Measurements from ENCODE around the gene NPAS3.

Gene NPAS3

DNA sequence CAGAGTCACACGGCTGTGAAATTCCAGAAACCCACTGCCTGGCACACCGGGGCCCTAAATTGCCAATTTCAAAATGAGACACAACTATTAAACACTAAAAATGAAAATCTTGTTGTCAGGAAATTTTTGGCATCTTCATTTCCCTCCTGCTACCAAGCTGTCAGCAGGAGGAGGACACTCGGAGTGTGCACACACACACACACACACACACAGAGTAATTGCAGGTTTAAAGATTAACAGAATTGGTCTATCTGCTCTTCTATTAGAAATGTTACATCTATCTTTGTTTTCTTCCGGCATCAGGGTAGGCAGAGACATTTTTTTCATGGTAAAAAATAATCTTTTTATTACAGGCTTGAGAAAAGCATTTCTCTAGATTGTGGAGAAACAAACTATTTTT is 698.0 kb downstream of the NPAS3 start:
- DNase-seq (no peak), ATAC-seq (ENCODE audit: insufficient read depth, low read depth) (no peak)
- H2AFZ ChIP-seq (ENCODE audit: low read depth, low read length), result no peak overlapping the region
- H3K79me2 ChIP-seq (ENCODE audit: insufficient read depth, low read length), result no peaks in the 10 kb centered on the region
- no peaks in the 10 kb centered on the region for H3K36me3 ChIP-seq (ENCODE audit: insufficient read depth, low read length)
- no peak overlapping the region for H3K9ac ChIP-seq (ENCODE audit: low read depth, low read length)
- peaks cover 4% of the 10 kb centered on the region for H3K27me3 ChIP-seq (ENCODE audit: insufficient read depth, low read length, poor library complexity)
- H3K4me2 ChIP-seq (ENCODE audit: insufficient read depth, low read length), result no peak overlapping the region
- no peaks in the 10 kb centered on the region for H3K4me1 ChIP-seq (ENCODE audit: insufficient read depth, low read length)
- no peaks in the 10 kb centered on the region for H3K9me3 ChIP-seq (ENCODE audit: insufficient read depth, low read length, severe bottlenecking)
- H3K27ac ChIP-seq (ENCODE audit: low read length), result no peak overlapping the region
- no peak for TF ChIP-seq EZH2 (IDR thresholded peaks at IDR 0.05; ENCODE audit: borderline replicate concordance, low read depth, low read length, severe bottlenecking)
- TF ChIP-seq, protein P1, sequence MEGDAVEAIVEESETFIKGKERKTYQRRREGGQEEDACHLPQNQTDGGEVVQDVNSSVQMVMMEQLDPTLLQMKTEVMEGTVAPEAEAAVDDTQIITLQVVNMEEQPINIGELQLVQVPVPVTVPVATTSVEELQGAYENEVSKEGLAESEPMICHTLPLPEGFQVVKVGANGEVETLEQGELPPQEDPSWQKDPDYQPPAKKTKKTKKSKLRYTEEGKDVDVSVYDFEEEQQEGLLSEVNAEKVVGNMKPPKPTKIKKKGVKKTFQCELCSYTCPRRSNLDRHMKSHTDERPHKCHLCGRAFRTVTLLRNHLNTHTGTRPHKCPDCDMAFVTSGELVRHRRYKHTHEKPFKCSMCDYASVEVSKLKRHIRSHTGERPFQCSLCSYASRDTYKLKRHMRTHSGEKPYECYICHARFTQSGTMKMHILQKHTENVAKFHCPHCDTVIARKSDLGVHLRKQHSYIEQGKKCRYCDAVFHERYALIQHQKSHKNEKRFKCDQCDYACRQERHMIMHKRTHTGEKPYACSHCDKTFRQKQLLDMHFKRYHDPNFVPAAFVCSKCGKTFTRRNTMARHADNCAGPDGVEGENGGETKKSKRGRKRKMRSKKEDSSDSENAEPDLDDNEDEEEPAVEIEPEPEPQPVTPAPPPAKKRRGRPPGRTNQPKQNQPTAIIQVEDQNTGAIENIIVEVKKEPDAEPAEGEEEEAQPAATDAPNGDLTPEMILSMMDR (IDR thresholded peaks at IDR 0.05; ENCODE audit: borderline replicate concordance, extremely low read depth, low read length, poor library complexity, severe bottlenecking), result no peak
- no peak overlapping the region for H3K4me3 ChIP-seq (ENCODE audit: low read depth in 1 of 2, low read length in 2 of 2)
- no peaks in the 10 kb centered on the region for H4K20me1 ChIP-seq (ENCODE audit: insufficient read depth, low read length)

DNA sequence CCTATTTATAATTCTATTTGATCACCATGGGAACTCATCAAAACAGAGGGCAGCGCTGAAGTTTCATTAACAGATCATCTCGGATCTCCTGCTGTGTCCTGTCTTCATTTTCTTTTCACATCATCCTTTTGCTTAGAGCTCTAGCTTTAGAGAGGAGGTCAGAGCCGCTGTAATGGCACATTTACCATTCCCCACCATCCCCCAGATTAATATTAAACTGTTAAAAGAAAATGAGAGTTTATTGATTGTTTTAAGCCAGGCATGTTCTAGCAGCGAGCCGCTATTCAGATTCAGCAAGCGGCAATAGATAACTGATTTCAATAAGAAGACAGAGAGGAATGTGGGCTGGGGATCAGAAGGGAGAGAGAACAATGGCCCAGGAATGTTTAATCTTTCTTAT is 703.4 kb downstream of the NPAS3 start:
- Histone ChIP-seq H3K27ac (ENCODE audit: low read length) (no peak overlapping the region), H2AFZ (ENCODE audit: low read depth, low read length) (no peak overlapping the region), H3K9me3 (ENCODE audit: insufficient read depth, low read length, severe bottlenecking) (no peaks in the 10 kb centered on the region), H3K4me1 (ENCODE audit: insufficient read depth, low read length) (no peaks in the 10 kb centered on the region), H3K4me2 (ENCODE audit: insufficient read depth, low read length) (no peak overlapping the region), H3K36me3 (ENCODE audit: insufficient read depth, low read length) (no peaks in the 10 kb centered on the region), H3K27me3 (ENCODE audit: insufficient read depth, low read length, poor library complexity) (peaks cover 6% of the 10 kb centered on the region), H3K9ac (ENCODE audit: low read depth, low read length) (no peak overlapping the region), H3K79me2 (ENCODE audit: insufficient read depth, low read length) (no peaks in the 10 kb centered on the region), H3K4me3 (ENCODE audit: low read depth in 1 of 2, low read length in 2 of 2) (no peak overlapping the region), H4K20me1 (ENCODE audit: insufficient read depth, low read length) (no peaks in the 10 kb centered on the region)
- no peak for DNase-seq
- no peak for ATAC-seq (ENCODE audit: insufficient read depth, low read depth)
- TF ChIP-seq EZH2 (IDR thresholded peaks at IDR 0.05; ENCODE audit: borderline replicate concordance, low read depth, low read length, severe bottlenecking), result no peak
- TF ChIP-seq, protein P1 (IDR thresholded peaks at IDR 0.05; ENCODE audit: borderline replicate concordance, extremely low read depth, low read length, poor library complexity, severe bottlenecking), result no peak

DNA sequence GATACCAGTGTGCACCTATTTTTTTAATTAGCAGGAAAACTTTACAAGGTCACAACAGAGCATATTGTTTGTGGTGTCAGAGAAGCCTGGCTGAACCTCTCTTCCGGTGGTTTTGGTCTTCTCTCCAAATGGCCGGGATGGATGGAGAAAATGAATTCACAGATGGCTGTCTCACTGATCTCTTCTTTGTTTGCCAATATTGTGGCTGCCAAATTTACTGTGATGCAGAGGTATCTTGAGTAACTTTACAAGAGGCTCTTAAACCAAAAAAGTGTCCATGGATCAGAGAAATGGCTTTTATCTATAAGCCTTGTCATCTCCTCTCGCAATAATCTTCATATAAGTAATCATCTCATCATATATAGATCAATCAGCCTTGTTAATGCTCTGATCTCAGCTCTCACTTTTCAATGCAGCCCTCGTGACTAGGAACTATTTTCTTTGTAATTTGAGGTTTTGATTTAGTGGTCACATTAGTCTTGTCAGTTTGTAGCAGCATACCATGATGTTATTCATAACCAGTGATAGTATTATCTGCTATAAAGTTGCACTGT is 704.1 kb downstream of the NPAS3 start:
- Histone ChIP-seq H3K4me3 (ENCODE audit: low read depth in 1 of 2, low read length in 2 of 2) (no peak overlapping the region), H3K4me2 (ENCODE audit: insufficient read depth, low read length) (no peak overlapping the region), H3K9ac (ENCODE audit: low read depth, low read length) (no peak overlapping the region), H3K27me3 (ENCODE audit: insufficient read depth, low read length, poor library complexity) (peaks cover 10% of the 10 kb centered on the region), H3K4me1 (ENCODE audit: insufficient read depth, low read length) (no peaks in the 10 kb centered on the region), H4K20me1 (ENCODE audit: insufficient read depth, low read length) (no peaks in the 10 kb centered on the region), H3K27ac (ENCODE audit: low read length) (no peak overlapping the region), H2AFZ (ENCODE audit: low read depth, low read length) (no peak overlapping the region), H3K9me3 (ENCODE audit: insufficient read depth, low read length, severe bottlenecking) (no peaks in the 10 kb centered on the region), H3K79me2 (ENCODE audit: insufficient read depth, low read length) (no peaks in the 10 kb centered on the region), H3K36me3 (ENCODE audit: insufficient read depth, low read length) (no peaks in the 10 kb centered on the region)
- DNase-seq (no peak), ATAC-seq (ENCODE audit: insufficient read depth, low read depth) (no peak)
- TF ChIP-seq, protein P1 (IDR thresholded peaks at IDR 0.05; ENCODE audit: borderline replicate concordance, extremely low read depth, low read length, poor library complexity, severe bottlenecking), result no peak
- TF ChIP-seq EZH2 (IDR thresholded peaks at IDR 0.05; ENCODE audit: borderline replicate concordance, low read depth, low read length, severe bottlenecking), result no peak

Data from DND-41 (cell line).